ENCODE data around the gene WDR53.
A peak's percentile ranks its signal among the peaks of the same experiment; 100 is the strongest.
"Not testable (repeated sequence)": the region's sequence is repeated elsewhere in the genome, so short reads cannot be mapped to it uniquely, and the experiment has no call there.

WDR53 gene

DNA sequence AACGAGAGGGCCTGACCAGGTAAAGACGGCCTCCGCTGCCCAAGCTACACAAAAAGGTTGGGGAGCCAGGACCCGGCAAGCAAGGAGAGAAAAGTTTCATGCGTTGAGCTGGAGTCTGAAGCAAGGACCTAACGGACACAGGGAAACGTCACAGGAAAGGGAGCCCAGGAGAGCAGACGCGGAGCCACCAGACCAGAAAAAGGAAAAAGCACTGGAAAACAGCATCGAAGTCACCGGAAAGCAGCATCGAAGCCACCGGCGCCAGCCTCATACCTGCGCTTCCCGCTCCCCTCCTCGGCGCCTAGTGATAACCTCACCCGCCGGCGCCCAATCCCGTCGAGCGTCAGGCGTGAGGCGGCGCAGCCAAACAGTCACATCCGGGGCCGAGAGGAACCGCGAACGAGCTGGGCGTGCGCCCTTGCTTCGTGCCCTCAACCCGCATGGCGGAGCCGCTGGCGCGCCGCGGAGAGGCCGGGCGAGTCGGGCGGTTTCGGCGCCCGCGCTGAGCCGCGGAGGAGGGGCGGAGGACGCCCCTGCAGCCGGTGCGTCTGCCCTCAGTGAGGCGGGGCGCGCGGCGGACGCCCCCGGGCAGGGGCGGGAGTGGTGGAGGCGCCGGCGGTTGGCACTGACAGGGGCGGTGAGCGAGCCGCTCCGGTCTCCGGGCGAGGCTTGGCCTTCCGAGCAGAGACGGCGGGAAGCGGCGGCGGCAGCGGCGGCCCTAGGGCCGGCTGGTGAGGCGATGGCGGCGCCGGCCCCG is at the start of gene WDR53, which contains the start of gene FBXO45:
Gene WDR53 (minus strand): TSS at position 309 of the 757 bp plus-strand sequence. CDS start 7,079 bp downstream, outside the sequence.
Gene FBXO45 (plus strand): TSS at position 415 of the 757 bp plus-strand sequence. CDS start 325 bp downstream, at position 740.
- peak; percentile 95 for DNase-seq

GRCh38 chr3:196617256-196617655 is 48.9 kb upstream of the WDR53 start:
- no peak for DNase-seq

DNA sequence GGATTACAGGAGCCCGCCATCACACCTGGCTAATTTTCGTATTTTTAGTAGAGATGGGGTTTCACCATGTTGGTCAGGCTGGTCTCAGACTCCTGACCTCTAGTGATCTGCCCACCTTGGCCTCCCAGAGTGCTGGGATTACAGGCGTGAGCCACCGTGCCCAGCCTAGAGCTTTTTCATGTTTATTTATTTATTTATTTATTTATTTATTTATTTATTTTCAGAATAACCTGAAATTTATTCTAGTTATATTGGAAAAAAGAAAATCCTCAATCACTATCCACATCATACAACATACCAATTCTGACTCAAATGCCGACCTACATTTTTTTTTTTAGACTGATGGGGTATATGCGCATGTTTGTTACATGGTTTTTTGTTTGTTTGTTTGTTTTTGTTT is 46.9 kb upstream of the WDR53 start:
- not testable (repeated sequence) for DNase-seq

DNA sequence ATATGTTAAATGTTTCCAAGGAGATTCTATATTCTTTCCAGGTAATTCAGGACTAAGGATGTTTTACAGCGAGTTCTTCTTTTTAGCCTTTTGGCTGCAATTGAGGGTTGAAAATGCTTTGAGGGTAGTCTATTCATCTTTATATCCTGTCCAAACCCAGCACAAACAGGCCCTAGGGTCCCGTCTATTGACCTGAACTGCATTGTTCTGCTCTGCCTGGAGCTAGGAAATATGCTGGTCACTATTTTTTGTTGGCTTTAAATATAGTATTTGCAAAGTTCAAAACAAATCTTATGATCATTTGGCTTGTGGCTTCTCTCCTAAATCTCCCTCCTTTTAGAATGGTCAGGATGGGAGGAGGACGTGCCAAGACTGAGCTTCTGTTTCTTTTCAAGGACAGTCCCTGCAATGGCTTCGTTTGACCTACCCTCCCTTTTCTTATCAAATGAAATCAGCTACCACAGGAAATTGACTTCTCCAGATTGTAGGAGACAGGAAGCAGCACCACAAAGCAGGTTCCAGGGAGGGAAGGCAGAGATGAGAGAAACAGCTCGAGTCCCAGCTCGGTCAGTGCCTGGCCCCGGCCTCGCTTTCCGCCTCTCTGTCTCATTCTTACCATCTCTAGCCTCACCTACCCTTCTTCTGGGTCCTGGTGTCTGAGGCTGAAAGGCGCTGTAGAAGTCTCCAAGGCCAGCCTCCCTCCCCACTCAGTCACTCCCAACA is 43.6 kb upstream of the WDR53 start:
- DNase-seq = no peak

- no peak for DNase-seq
These were observed 41.6 kb upstream of the WDR53 start for GRCh38 chr3:196609805-196610515.

- peak; percentile 94 for DNase-seq
These were observed 41.0 kb upstream of the WDR53 start for GRCh38 chr3:196609343-196609775.

DNA sequence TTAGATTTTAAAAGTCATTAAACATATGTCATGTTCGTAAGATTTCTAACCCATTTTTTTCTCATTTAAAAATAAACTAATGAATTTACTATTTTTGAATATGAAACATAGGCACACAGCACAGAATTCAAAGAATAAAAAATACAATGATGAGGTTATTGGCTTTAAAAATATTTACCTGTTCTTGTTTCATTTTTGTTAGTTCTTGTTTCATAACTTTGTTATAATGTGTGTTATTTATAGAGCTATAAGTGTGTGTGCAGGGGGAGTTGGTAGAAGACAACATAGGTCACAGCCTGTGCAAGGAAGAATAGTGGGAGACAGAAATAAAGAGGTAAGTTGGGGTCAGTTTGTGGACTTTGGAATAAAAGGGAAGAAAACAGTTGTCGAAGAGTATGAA is 40.3 kb upstream of the WDR53 start:
- no peak for DNase-seq

DNA sequence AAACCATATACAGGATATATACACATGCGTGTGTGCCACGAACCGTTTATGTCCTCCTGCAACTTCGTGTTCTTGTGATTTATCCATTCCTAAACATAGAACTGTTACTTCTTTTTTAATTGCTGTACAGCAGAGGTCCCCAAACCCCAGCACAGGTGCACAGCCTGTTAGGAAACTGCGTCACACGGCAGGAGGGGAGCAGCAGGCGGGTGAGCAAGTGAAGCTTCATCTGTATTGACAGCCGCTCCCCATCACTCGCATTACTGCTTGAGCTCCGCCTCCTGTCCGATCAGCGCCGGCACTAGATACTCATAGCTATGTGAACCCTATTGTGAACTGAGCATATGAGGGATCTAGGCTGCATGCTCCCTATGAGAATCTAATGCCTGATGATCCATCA is 36.2 kb upstream of the WDR53 start:
- DNase-seq = peak; percentile 61

GRCh38 chr3:196603683-196604082 is 35.3 kb upstream of the WDR53 start:
- no peak for DNase-seq

DNA sequence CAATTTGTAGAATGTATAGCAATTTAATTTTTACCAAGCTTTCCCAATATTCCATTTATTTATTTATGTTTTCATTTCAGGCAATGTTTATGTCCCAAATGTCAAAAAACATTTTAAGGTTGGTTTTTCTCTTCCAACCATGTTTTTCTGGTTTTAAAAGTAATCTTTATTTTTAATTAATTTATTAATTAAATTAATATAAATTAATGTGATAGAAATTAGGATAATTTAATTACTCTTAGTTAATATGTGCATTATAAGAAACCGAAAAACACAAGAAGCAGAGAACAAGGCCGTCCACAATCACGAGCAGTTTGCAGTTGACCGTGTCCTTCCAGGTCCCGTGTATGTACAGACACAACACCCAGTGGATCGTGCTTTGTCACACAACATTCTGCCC is 34.3 kb upstream of the WDR53 start:
- DNase-seq = no peak

DNA sequence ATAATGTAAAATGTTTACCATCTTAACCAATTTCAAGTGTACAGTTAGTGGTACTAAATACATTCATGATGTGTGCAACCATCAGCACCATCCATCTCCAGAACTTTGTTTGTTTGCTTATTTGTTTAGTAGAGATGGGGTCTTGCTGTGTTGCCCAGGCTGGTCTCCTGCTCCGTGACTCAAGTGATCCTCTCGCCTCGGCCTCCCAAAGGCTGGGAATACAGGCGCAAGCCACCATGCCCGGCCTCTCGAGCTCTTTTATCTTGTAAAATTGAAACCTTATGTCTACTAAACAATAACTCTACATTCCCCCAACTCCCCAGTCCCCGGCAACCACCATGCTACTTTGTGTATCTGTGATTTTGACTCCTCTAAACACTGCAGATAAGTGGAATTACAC is 32.0 kb upstream of the WDR53 start:
- no peak for DNase-seq

DNA sequence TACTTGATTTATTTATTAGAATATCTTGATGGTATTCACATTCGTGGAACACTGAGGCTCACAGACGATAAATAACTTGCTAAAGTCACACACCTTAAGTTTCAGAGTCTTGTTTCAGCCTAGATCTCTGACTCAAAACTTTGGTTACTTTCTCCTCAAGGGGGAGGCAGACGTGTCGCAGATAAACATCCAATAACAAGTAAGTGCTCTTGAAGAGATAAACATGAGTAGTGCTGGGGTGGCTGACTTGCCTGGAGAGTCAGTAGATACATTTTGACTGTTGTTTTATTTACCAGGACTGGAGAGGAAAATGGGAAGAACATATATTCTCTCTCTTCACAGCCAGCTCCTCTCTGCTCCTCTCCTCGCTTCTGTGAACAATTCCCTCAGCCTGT is 31.4 kb upstream of the WDR53 start:
- no peak for DNase-seq

DNA sequence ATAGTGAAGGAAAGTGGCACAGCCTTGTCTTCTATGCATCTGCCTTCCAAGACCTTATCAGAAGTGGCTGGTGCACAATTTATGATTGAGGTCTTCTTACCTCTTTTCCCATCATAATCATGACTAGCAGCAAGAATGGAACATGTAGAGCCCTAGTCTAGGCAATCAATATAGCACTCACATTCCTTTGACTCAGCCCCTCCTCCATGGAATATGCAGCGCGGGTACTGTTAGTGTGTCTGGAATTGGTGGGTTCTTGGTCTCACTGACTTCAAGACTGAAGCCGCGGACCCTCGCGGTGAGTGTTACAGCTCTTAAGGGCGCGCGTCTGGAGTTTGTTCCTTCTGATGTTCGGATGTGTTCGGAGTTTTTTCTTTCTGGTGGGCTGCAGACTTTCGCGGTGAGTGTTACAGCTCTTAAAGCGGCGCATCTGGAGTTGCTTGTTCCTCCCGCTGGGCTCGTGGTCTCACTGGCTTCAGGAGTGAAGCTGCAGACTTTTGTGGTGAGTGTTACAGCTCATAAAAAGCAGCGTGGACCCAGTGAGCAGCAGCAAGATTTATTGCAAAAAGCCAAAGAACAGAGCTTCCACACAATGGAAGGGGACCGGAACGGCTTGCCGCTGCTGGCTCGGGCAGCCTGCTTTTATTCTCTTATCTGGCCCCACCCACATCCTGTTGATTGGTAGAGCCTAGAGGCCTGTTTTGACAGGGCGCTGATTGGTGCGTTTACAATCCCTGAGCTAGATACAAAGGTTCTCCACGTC is 29.8 kb upstream of the WDR53 start:
- DNase-seq = peak; percentile 25

DNA sequence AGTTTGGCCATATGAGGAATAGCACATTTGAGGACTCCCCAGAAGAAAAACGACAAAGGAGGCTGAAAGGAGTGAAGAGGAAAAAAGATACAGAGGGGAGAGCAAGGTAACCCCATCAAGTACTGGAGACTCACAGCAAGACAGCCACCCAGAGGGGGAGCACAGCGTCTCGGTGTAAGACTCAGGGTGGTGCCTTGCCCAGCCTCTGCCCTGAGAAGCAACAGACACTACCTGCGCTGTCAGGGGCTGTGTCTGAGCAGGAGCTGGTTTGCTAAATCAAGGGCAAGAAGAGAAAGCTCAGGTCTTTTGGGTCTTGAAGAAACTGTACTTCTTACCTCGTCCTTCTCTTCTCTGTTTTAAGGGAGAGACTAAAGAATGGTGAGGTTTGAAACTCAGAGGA is 28.0 kb upstream of the WDR53 start:
- DNase-seq = no peak

GRCh38 chr3:196590279-196590678 is 21.9 kb upstream of the WDR53 start:
- DNase-seq = no peak

DNA sequence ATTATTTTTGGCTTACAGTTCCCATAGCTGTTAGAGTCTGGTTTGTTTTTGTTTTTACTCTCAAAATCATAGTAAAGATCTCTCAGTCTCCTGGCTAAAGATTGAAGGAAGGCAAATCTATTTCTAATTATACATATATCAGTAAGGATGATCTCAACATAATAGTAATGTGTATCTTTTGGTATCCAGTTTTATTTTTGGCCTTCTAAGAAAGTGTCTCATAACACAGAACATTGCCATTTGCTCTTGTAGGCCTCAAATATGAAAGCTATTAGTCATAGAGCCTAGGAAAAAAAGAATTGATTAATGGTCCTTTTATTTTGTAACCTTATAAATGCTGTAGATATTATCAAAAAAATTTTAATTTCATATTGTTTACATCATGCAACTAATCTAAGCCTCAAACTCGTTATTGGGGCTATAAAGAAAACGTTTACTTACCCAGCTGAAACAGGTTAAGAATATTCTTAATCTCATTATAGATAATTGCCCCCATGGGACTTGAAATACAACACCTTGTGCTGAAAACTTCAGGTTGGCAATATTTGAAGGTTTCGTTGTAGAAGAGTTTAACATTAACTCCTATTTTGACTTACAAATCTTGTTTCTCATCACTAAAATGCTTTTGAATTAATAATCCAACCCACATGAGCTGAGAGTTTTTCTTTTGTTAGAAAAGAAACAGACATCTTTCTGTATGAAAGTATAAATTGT is 16.8 kb upstream of the WDR53 start:
- DNase-seq = no peak

DNA sequence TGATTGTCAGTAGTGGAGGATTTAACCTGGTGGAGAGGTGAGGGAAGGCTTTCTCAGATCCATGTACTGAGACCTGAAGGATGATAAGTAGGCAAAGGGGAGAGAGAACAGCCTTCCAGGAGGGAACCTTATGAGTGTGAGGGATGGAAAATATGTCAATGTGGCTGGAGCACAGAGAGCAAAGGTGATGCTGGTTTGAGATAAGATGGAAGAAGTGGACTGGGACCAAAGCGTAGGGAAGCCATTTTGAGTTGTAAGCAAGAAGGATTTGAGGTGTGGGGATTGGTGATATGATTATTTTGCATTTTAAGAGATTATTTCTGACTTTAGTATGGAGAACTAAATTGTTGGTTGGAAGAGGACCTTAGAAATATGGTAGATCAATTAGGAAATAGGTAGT is 4.0 kb upstream of the WDR53 start:
- no peak for DNase-seq

- DNase-seq = not testable (repeated sequence)
These were observed 2.0 kb upstream of the WDR53 start for GRCh38 chr3:196570332-196570731.

- DNase-seq = peak; percentile 56
These were observed 706 bp upstream of the WDR53 start for GRCh38 chr3:196569003-196569516.

GRCh38 chr3:196563721-196564225 is 4.6 kb downstream of the WDR53 start:
- DNase-seq = no peak

- DNase-seq = no peak
These were observed 8.5 kb downstream of the WDR53 start for GRCh38 chr3:196559826-196560225.

DNA sequence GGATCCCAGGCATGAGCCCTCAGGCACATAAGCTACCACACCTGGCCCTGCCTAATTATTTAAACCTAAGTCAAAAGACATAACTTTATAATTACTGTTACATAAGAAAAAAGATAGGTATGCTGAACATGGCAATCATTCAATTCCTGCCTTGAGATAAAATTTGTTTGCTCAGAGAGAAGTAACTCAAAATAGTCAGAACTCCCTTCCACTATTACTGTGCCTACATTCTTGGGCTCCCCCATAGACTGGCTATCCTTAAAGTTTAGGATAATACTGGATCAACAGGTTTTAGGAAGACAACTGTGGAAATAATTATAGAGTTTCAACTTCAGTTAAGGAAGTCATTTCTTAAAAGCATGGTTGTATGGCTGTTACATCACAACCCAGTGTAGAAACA is 9.9 kb downstream of the WDR53 start:
- no peak for DNase-seq
